HEK293 (cell line): ENCODE results near the gene ZNF804A.

Experiments used
- CTCF ChIP-seq: fragments of 450-650 bp; formaldehyde crosslinking; IDR thresholded peaks from 2 replicates; pipeline ENCODE4 v1.5.1; 2016; ENCODE audit warnings: missing biosample characterization, missing genetic modification characterization
- HIC1 ChIP-seq: fragments of 450-650 bp; formaldehyde crosslinking; IDR thresholded peaks from 2 replicates; pipeline ENCODE4 v1.5.1; 2016; ENCODE audit warnings: missing biosample characterization, missing genetic modification characterization
- OSR2 ChIP-seq: fragments of 450-650 bp; formaldehyde crosslinking; IDR thresholded peaks from 2 replicates; pipeline ENCODE4 v1.5.1; 2016; ENCODE audit warnings: missing biosample characterization, missing genetic modification characterization
- SP7 ChIP-seq: fragments of 450-650 bp; formaldehyde crosslinking; IDR thresholded peaks from 2 replicates; pipeline ENCODE4 v1.5.1; 2016; ENCODE audit warnings: missing biosample characterization, missing genetic modification characterization
- TCF7L2 ChIP-seq: IDR thresholded peaks from 2 replicates; pipeline ENCODE4 v1.6.1; 2011; ENCODE audit warnings: low read depth, mild to moderate bottlenecking, inconsistent platforms, low read length, moderate library complexity, borderline replicate concordance
- ZNF362 ChIP-seq: fragments of 450-650 bp; formaldehyde crosslinking; IDR thresholded peaks from 2 replicates; pipeline ENCODE4 v1.5.1; 2016; ENCODE audit warnings: missing biosample characterization, missing genetic modification characterization
- ZNF501 ChIP-seq: fragments of 450-650 bp; formaldehyde crosslinking; IDR thresholded peaks from 2 replicates; pipeline ENCODE4 v1.5.1; 2016; ENCODE audit warnings: missing biosample characterization, missing genetic modification characterization
- ZNF530 ChIP-seq: fragments of 450-650 bp; formaldehyde crosslinking; IDR thresholded peaks from 2 replicates; pipeline ENCODE4 v1.5.1; 2016; ENCODE audit warnings: low read depth, missing biosample characterization, missing genetic modification characterization
- ZNF639 ChIP-seq: fragments of 450-650 bp; formaldehyde crosslinking; IDR thresholded peaks from 2 replicates; pipeline ENCODE4 v1.5.1; 2016; ENCODE audit warnings: missing biosample characterization, missing genetic modification characterization
- ZNF707 ChIP-seq: fragments of 450-650 bp; formaldehyde crosslinking; IDR thresholded peaks from 2 replicates; pipeline ENCODE4 v1.5.1; 2016; ENCODE audit warnings: missing biosample characterization, missing genetic modification characterization

- TF ChIP-seq CTCF (tag by site-specific recombination) (no peak), TCF7L2 (no peak), ZNF530 (no peak), HIC1 (tag by site-specific recombination) (no peak), ZNF707 (no peak), ZNF362 (tag by site-specific recombination) (no peak), ZNF639 (tag by site-specific recombination) (no peak), SP7 (tag by site-specific recombination) (no peak), OSR2 (no peak), ZNF501 (tag by site-specific recombination) (no peak)
These were observed 328.7 kb downstream of the ZNF804A start for GRCh38 chr2:184927040-184927439.
